SH-SY5Y (cell line): Measurements from ENCODE around the gene ACY1.

Experiments used
- GATA2 ChIP-seq: IDR thresholded peaks from 2 replicates; pipeline ENCODE4 v1.6.1; 2011; ENCODE audit warnings: mild to moderate bottlenecking, low read depth, low read length
- GATA3 ChIP-seq: IDR thresholded peaks from 2 replicates; pipeline ENCODE4 v1.6.1; 2011; ENCODE audit warnings: low read depth, mild to moderate bottlenecking, low read length, moderate library complexity

- TF ChIP-seq GATA2 (no peak), GATA3 (no peak)
Measured at GRCh38 chr3:51961602-51962569, 21.4 kb upstream of the ACY1 start.
